ENCODE data around the gene PSMA5. TPM values are rescaled to one million over a fixed set of nuclear protein-coding genes. Genes with fewer than 3 reads are reported as not detected.
"Not testable (repeated sequence)": the region's sequence is repeated elsewhere in the genome, so short reads cannot be mapped to it uniquely, and the experiment has no call there.

Gene PSMA5
- total RNA-seq, 1 donor from 2014 or later: 34.6 TPM

- DNase-seq: no peak
Measured at GRCh38 chr1:109392037-109392787, 34.0 kb downstream of the PSMA5 start.

- DNase-seq: no peak
Measured at GRCh38 chr1:109391626-109392025, 34.6 kb downstream of the PSMA5 start.

GRCh38 chr1:109391157-109391556, 35.1 kb downstream of the PSMA5 start:
- DNase-seq: no peak

- DNase-seq: no peak
Measured at GRCh38 chr1:109389638-109390341, 36.5 kb downstream of the PSMA5 start.

- no peak for DNase-seq
Measured at GRCh38 chr1:109388884-109389637, 37.2 kb downstream of the PSMA5 start.

- no peak for DNase-seq
Measured at GRCh38 chr1:109388208-109388711, 38.0 kb downstream of the PSMA5 start.

- no peak for DNase-seq
Measured at GRCh38 chr1:109386054-109386717, 40.1 kb downstream of the PSMA5 start.

- peak; percentile 59 for DNase-seq
Measured at GRCh38 chr1:109385417-109385816, 40.8 kb downstream of the PSMA5 start.

GRCh38 chr1:109383854-109384253, 42.4 kb downstream of the PSMA5 start:
- no peak for DNase-seq

GRCh38 chr1:109383087-109383779, 43.0 kb downstream of the PSMA5 start:
- DNase-seq: no peak

- no peak for DNase-seq
Measured at GRCh38 chr1:109381573-109381972, 44.7 kb downstream of the PSMA5 start.

- DNase-seq: no peak
Measured at GRCh38 chr1:109379907-109380306, 46.3 kb downstream of the PSMA5 start.

- no peak for DNase-seq
Measured at GRCh38 chr1:109379422-109379821, 46.8 kb downstream of the PSMA5 start.

- DNase-seq: no peak
Measured at GRCh38 chr1:109377698-109378097, 48.5 kb downstream of the PSMA5 start.

GRCh38 chr1:109373696-109374095, 52.6 kb downstream of the PSMA5 start:
- not testable (repeated sequence) for DNase-seq

GRCh38 chr1:109373126-109373525, 53.1 kb downstream of the PSMA5 start:
- no peak for DNase-seq

GRCh38 chr1:109372281-109372680, 54.0 kb downstream of the PSMA5 start:
- DNase-seq: no peak

- DNase-seq: no peak
Measured at GRCh38 chr1:109371341-109371739, 54.9 kb downstream of the PSMA5 start.

GRCh38 chr1:109370712-109371340, 55.4 kb downstream of the PSMA5 start:
- DNase-seq: no peak

GRCh38 chr1:109369167-109369746, 57.0 kb downstream of the PSMA5 start:
- no peak for DNase-seq

- no peak for DNase-seq
Measured at GRCh38 chr1:109368464-109368863, 57.8 kb downstream of the PSMA5 start.

Measured in occipital lobe (tissue), 2 donors.